IMR-90 (cell line): ENCODE measurements around the gene NXPH4. TPM values are rescaled to one million over a fixed set of nuclear protein-coding genes. Genes with fewer than 3 reads are reported as not detected.

Experiments used
- ATAC-seq: fragments of 200-7000 bp; cut with Tn5 transposase; 2 replicates; pipeline ENCODE4 v1.9.1; 2020; ENCODE audit warnings: low read depth, mild to moderate bottlenecking, moderate library complexity
- BruUV-seq: library from RNA; stranded (reverse); fragments of 400-500 nt; replicated peaks from 2 replicates; lab custom pipeline; 2021; lab: Mats Ljungman, UMichigan
- CTCF ChIA-PET: fragments of 300-600 bp; formaldehyde crosslinking; extraction: SDS; loops from one replicate; lab custom pipeline; 2021; ENCODE audit warnings: antibody characterized with exemption; lab: Yijun Ruan, JAX
- POLR2A ChIA-PET: fragments of 300-600 bp; sonication (Branson Sonifier 250); formaldehyde crosslinking; loops from one replicate; lab custom pipeline; 2022; ENCODE audit warnings: antibody characterized with exemption; ENCODE audit not compliant: unreplicated experiment; lab: Charles Lee
- DNase-seq: peaks from one replicate; pipeline ENCODE4 v3.0.0; 2013
- H2AFZ ChIP-seq: replicated peaks from 2 replicates; pipeline ENCODE3; 2013; ENCODE audit warnings: low read length, mild to moderate bottlenecking; ENCODE audit not compliant: poor library complexity
- H2AK5ac ChIP-seq: 2 replicates; pipeline ENCODE4 v1.6.1; 2013; ENCODE audit warnings: low read depth, low read length, inconsistent platforms
- H2AK9ac ChIP-seq: replicated peaks from 2 replicates; pipeline ENCODE3; 2013; ENCODE audit warnings: mild to moderate bottlenecking, low read depth, low read length, moderate library complexity; ENCODE audit not compliant: poor library complexity
- H2BK120ac ChIP-seq: 2 replicates; pipeline ENCODE4 v1.6.1; 2013; ENCODE audit warnings: low read depth, low read length, inconsistent platforms
- H2BK15ac ChIP-seq: 3 replicates; pipeline ENCODE4 v1.6.1; 2013; ENCODE audit warnings: low read depth, low read length, inconsistent platforms
- H2BK20ac ChIP-seq: 2 replicates; pipeline ENCODE4 v1.6.1; 2013; ENCODE audit warnings: low read depth, mild to moderate bottlenecking, inconsistent platforms, low read length, moderate library complexity
- H2BK5ac ChIP-seq: 2 replicates; pipeline ENCODE4 v1.6.1; 2013; ENCODE audit warnings: mild to moderate bottlenecking, low read depth, low read length, inconsistent platforms; ENCODE audit not compliant: poor library complexity, severe bottlenecking
- H3K14ac ChIP-seq: replicated peaks from 2 replicates; pipeline ENCODE4 v1.6.1; 2013; ENCODE audit warnings: low read depth, low read length, inconsistent platforms
- H3K18ac ChIP-seq: 2 replicates; pipeline ENCODE4 v1.6.1; 2013; ENCODE audit warnings: low read depth, low read length, control low read depth
- H3K23ac ChIP-seq: 2 replicates; pipeline ENCODE4 v1.6.1; 2013; ENCODE audit warnings: low read depth, low read length, inconsistent platforms
- H3K27ac ChIP-seq: 2 replicates; pipeline ENCODE4 v1.5.1; 2013; ENCODE audit warnings: mild to moderate bottlenecking, control low read depth, low read length; ENCODE audit not compliant: insufficient read depth
- H3K27me3 ChIP-seq: 2 replicates; pipeline ENCODE4 v1.6.1; 2013; ENCODE audit warnings: low read length; ENCODE audit not compliant: control insufficient read depth, insufficient read depth
- H3K36me3 ChIP-seq: 2 replicates; pipeline ENCODE4 v1.6.1; 2013; ENCODE audit warnings: low read length, mixed read lengths; ENCODE audit not compliant: control insufficient read depth, insufficient read depth
- H3K4ac ChIP-seq: 2 replicates; pipeline ENCODE4 v1.6.1; 2013; ENCODE audit warnings: low read depth, low read length, inconsistent platforms
- H3K4me1 ChIP-seq: 2 replicates; pipeline ENCODE4 v1.6.1; 2013; ENCODE audit warnings: low read length, mixed read lengths; ENCODE audit not compliant: control insufficient read depth, insufficient read depth
- H3K4me2 ChIP-seq: 2 replicates; pipeline ENCODE4 v1.6.1; 2013; ENCODE audit warnings: low read depth, mild to moderate bottlenecking, control low read depth, low read length, moderate library complexity
- H3K4me3 ChIP-seq: 2 replicates; pipeline ENCODE4 v1.5.1; 2013; ENCODE audit warnings: low read depth, mild to moderate bottlenecking, control low read depth, low read length, moderate library complexity; ENCODE audit not compliant: insufficient read depth
- H3K56ac ChIP-seq: 2 replicates; pipeline ENCODE4 v1.6.1; 2013; ENCODE audit warnings: low read length, inconsistent platforms; ENCODE audit not compliant: insufficient read depth; ENCODE audit errors: extremely low read depth
- H3K79me1 ChIP-seq, 2 experiments: 2 replicates each; pipeline ENCODE4 v1.6.1; 2013; ENCODE audit warnings: low read length in 2 of 2, inconsistent platforms in 1 of 2, low read depth in 1 of 2
- H3K9ac ChIP-seq: 2 replicates; pipeline ENCODE4 v1.6.1; 2013; ENCODE audit warnings: low read depth, low read length, control low read depth
- H3K9me1 ChIP-seq: 2 replicates; pipeline ENCODE4 v1.6.1; 2013; ENCODE audit warnings: low read length, inconsistent platforms; ENCODE audit not compliant: insufficient read depth
- H3K9me3 ChIP-seq: 2 replicates; pipeline ENCODE4 v1.6.1; 2013; ENCODE audit warnings: low read length; ENCODE audit not compliant: control insufficient read depth, insufficient read depth
- H4K20me1 ChIP-seq: 2 replicates; pipeline ENCODE4 v1.6.1; 2013; ENCODE audit warnings: low read length, inconsistent platforms; ENCODE audit not compliant: insufficient read depth
- H4K5ac ChIP-seq: 2 replicates; pipeline ENCODE4 v1.6.1; 2013; ENCODE audit warnings: mild to moderate bottlenecking, low read depth, low read length, control low read depth
- H4K8ac ChIP-seq, 2 experiments: 2 replicates each; pipeline ENCODE4 v1.6.1; 2013; ENCODE audit warnings: low read depth in 2 of 2, low read length in 2 of 2, control low read depth in 1 of 2, inconsistent platforms in 1 of 2
- H4K91ac ChIP-seq: 2 replicates; pipeline ENCODE4 v1.6.1; 2013; ENCODE audit warnings: low read depth, low read length, inconsistent platforms; ENCODE audit not compliant: insufficient read depth
- BHLHE40 ChIP-seq: fragments of 150-350 bp; IDR thresholded peaks from 2 replicates; pipeline ENCODE4 v1.6.1; 2016; ENCODE audit warnings: mild to moderate bottlenecking, low read depth, low read length
- CHD1 ChIP-seq: IDR thresholded peaks from 2 replicates; pipeline ENCODE4 v1.6.1; 2012; ENCODE audit warnings: low read depth, low read length, improper control_type of control experiment
- MAZ ChIP-seq: IDR thresholded peaks from 2 replicates; pipeline ENCODE4 v1.6.1; 2012; ENCODE audit warnings: low read depth, mild to moderate bottlenecking, low read length, improper control_type of control experiment, moderate library complexity, borderline replicate concordance
- NFE2L2 ChIP-seq: fragments of 150-350 bp; IDR thresholded peaks from 2 replicates; pipeline ENCODE4 v1.6.1; 2016; ENCODE audit warnings: low read depth, mild to moderate bottlenecking, low read length
- POLR2A ChIP-seq: IDR thresholded peaks from 2 replicates; pipeline ENCODE4 v1.6.1; 2012; ENCODE audit warnings: mild to moderate bottlenecking, low read depth, low read length
- RFX5 ChIP-seq: IDR thresholded peaks from 2 replicates; pipeline ENCODE4 v1.8.0; 2012; ENCODE audit warnings: low read depth, mild to moderate bottlenecking, low read length, moderate library complexity
- WGBS, 2 experiments: methylation state at CpG; one replicate each; pipeline versions ENCODE4 v1.1.5 to v1.1.7; 2013; ENCODE audit warnings: missing lambda C conversion rate in 2 of 2; ENCODE audit not compliant: insufficient read length in 1 of 2; ENCODE audit errors: extremely low coverage in 2 of 2; 5-methylcytosine and 5-hydroxymethylcytosine counted together
- dilution Hi-C: fragments of 300-500 bp; cut with HindIII; formaldehyde crosslinking; loops from one replicate; pipeline ENCODE4 v1.14.3; 2018; ENCODE audit warnings: low sequenced_read_pairs; ENCODE audit not compliant: unreplicated experiment
- in situ Hi-C: fragments of 300-500 bp; cut with MboI; formaldehyde crosslinking; loops from 3 replicates; pipeline ENCODE4 v1.14.3; 2019; ENCODE audit warnings: low sequenced_read_pairs, inconsistent platforms, mixed read lengths
- intact Hi-C: fragments of 100-400 bp; cut with micrococcal nuclease; formaldehyde crosslinking; loops from 2 replicates; pipeline ENCODE4 v1.10.0; 2022
- polyA plus RNA-seq, 3 experiments: library from polyadenylated mRNA; depleted of rRNA; stranded (reverse); fragments of >200 nt; gene quantifications; 2 replicates each; pipeline ENCODE4 v1.2.3, GENCODE V29; 2012; ENCODE audit warnings: low replicate concordance in 1 of 3
- total RNA-seq: library from RNA; depleted of rRNA; stranded (reverse); fragments of >200 nt; gene quantifications from 2 replicates; pipeline ENCODE4 v1.2.3, GENCODE V29; 2012
- TF ChIP-seq, protein P1 (sequence below): fragments of 150-350 bp; IDR thresholded peaks from 2 replicates; pipeline ENCODE4 v1.6.1; 2017; ENCODE audit warnings: mild to moderate bottlenecking, antibody characterized with exemption, low read length, low read depth

Gene NXPH4
- total and polyA plus RNA-seq, 2 of the 4 experiments (the other 2 are of a cell fraction) = 0.36 to 3.8 TPM

DNA sequence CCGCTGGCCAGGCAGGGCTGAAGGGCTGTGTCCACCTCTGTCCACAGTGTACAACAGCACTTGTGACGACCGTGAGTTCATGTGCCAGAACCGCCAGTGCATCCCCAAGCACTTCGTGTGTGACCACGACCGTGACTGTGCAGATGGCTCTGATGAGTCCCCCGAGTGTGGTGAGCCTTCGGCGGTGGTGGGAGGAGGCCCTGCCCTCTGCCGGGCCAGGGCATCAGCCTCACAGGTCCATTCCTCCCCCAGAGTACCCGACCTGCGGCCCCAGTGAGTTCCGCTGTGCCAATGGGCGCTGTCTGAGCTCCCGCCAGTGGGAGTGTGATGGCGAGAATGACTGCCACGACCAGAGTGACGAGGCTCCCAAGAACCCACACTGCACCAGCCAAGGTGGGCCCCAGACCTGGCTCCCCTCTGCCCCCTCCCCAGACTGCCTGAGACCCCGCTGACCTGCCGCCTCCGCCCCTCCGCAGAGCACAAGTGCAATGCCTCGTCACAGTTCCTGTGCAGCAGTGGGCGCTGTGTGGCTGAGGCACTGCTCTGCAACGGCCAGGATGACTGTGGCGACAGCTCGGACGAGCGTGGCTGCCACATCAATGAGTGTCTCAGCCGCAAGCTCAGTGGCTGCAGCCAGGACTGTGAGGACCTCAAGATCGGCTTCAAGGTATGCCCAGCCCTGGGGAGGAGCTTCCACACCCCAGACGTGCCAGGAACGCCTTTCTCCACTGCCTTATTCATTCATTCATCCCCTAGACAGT, 20.8 kb upstream of the NXPH4 start:
- ATAC-seq (no peak), DNase-seq (no peak)
- Histone ChIP-seq H3K79me1 (peaks cover 12 to 20% of the 10 kb centered on the region in 2 experiments), H2AK9ac (peak overlapping the region; percentile 35), H3K4ac (no peak overlapping the region), H3K14ac (no peak overlapping the region), H4K20me1 (peaks cover 15% of the 10 kb centered on the region), H3K9ac (no peak overlapping the region), H3K4me1 (no peaks in the 10 kb centered on the region), H3K36me3 (peaks cover 100% of the 10 kb centered on the region), H3K27me3 (no peaks in the 10 kb centered on the region), H4K91ac (no peak overlapping the region), H3K18ac (no peak overlapping the region), H2AK5ac (no peak overlapping the region), H3K9me1 (peaks cover 7% of the 10 kb centered on the region; the same call in 1 of the 2 replicates), H4K8ac (no peak overlapping the region), H3K9me3 (no peaks in the 10 kb centered on the region), H2BK20ac (no peak overlapping the region), H3K4me2 (no peak overlapping the region), H2BK120ac (no peak overlapping the region), H3K23ac (no peak overlapping the region), H3K4me3 (no peak overlapping the region), H3K27ac (no peak overlapping the region), H2AFZ (no peak overlapping the region), H2BK15ac (no peak overlapping the region), H3K56ac (no peak overlapping the region), H4K5ac (no peak overlapping the region), H2BK5ac (no peak overlapping the region)
- WGBS, 2 experiments = 89% methylated on average over 24 of the region's 34 CpGs; no CpG with 5 or more reads in 1 of the 2 experiments
- in situ Hi-C loops (no loop called here), intact Hi-C loops (no loop called here), dilution Hi-C loops (no loop called here)
- BruUV-seq = TSS peak; percentile 86
- no peak for TF ChIP-seq RFX5
- TF ChIP-seq, protein P1, sequence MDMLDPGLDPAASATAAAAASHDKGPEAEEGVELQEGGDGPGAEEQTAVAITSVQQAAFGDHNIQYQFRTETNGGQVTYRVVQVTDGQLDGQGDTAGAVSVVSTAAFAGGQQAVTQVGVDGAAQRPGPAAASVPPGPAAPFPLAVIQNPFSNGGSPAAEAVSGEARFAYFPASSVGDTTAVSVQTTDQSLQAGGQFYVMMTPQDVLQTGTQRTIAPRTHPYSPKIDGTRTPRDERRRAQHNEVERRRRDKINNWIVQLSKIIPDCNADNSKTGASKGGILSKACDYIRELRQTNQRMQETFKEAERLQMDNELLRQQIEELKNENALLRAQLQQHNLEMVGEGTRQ = no peak
- no peak for TF ChIP-seq MAZ
- TF ChIP-seq NFE2L2 = no peak
- TF ChIP-seq CHD1 = no peak
- TF ChIP-seq POLR2A = no peak
- no peak for TF ChIP-seq BHLHE40
- CTCF ChIA-PET = no interaction called here
- POLR2A ChIA-PET = no interaction called here
